ENCODE measurements around the gene POC5. TPM values are rescaled to one million over a fixed set of nuclear protein-coding genes. Genes with fewer than 3 reads are reported as not detected.

Gene POC5
- polyA plus RNA-seq, 3 donors = 3.5 to 6.7 (median 3.7) TPM

DNA sequence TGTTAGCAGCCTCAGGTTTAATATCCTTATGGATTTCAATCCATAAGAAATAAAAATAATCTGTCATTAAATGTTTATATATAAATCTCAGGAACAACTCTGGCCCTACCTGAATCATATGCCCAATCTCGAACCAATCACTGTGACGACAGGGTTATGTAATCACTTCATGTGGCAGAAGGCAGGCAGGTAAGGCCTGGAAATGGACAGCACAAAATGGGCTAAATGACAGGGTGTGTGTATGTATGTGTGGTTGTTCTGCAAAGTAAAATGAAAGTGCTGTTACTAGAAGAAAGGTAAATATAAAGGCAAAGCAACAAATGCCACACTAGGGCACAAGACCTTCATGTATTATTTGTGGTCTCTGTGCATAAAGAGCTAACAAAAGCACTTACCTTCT is 86.4 kb downstream of the POC5 start:
- WGBS, 3 donors = 84 to 93% (median 87%) methylated on average over 2 of the region's 2 CpGs
- H3K27ac ChIP-seq (ENCODE audit: low read depth, low read length) = no peak overlapping the region

DNA sequence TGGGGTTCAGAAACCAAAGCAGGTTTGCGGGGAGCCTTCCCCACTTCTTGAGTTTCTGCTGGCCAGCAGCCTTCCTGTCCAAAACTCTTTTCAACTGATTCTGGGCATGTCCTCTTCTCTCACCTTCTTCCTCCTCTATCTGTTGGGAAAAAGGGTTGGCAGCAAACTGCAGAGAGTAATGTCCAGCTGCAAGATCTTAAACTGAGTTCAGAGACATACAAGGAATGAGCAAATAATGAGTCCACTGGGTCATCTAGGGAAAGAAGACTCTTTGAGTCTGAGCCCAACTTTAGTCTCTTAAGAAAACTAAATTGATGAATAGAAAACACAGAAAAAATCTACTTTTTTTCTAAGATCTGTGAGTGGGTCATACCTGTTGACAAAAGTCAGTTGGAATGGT is 89.4 kb downstream of the POC5 start:
- 90 to 100% (median 92%) methylated on average over 1 of the region's 1 CpG for WGBS, 3 donors
- H3K27ac ChIP-seq (ENCODE audit: low read depth, low read length) = no peak overlapping the region

DNA sequence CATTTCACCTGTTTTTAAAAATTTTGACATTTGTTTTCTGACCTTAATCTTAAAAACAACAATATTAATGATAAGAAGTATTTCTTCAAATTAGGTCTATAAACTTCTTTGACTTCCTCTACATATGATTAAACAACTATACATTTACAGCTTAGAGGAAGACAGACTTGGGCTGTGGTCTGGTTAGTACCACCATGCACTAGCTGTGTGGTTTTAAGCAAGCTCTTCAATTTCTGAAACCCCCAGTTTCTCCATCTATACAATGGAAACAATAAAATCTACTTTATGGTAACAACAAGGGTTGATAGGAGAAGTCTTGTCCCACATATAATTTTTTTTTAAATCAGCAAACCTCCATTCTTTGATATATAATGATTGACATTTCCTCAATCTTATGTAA is 90.3 kb downstream of the POC5 start:
- H3K27ac ChIP-seq (ENCODE audit: low read depth, low read length) = no peak overlapping the region

Other genes starting within 250 kb of the POC5 start
- 10 to 100 TPM in 2 of 3 donors, 1 to 10 TPM in 1; 9.3 to 38.5 (median 19.0) TPM for gene CERT1, start 205.8 kb downstream of the POC5 start, polyA plus RNA-seq
- 1 to 10 TPM; 3.7 to 7.3 (median 6.3) TPM for gene POLK, start 205.5 kb downstream of the POC5 start, polyA plus RNA-seq
- 1 to 10 TPM in 1 of 3 donors, under 1 TPM in 2; 0.16 to 1.1 (median 0.46) TPM for gene ANKDD1B, start 106.0 kb downstream of the POC5 start, polyA plus RNA-seq

Measured in adipose tissue (tissue), 3 donors.